A549 (cell line): ENCODE results near the gene DIP2C.
"Not testable (repeated sequence)": the region's sequence is repeated elsewhere in the genome, so short reads cannot be mapped to it uniquely, and the experiment has no call there.

Experiments
- CBX2 ChIP-seq: fragments of 200-600 bp; sonication (generic); IDR thresholded peaks from 2 replicates; pipeline ENCODE4 v1.6.1; 2016; ENCODE audit warnings: low read depth, mild to moderate bottlenecking, borderline replicate concordance
- EP300 ChIP-seq, 2 experiments: fragments of >200 bp; sonication (Bioruptor Twin); formaldehyde crosslinking; IDR thresholded peaks; 2 replicates in 1 of 2; 3 replicates in 1 of 2; pipeline ENCODE4 v1.6.1; 2016 to 2017
- ESRRA ChIP-seq: fragments of 150-350 bp; IDR thresholded peaks from 2 replicates; pipeline ENCODE4 v1.6.1; 2014; ENCODE audit warnings: mild to moderate bottlenecking, low read length, borderline replicate concordance
- JUN ChIP-seq, 2 experiments: fragments of >200 bp; sonication (Bioruptor Twin); formaldehyde crosslinking; IDR thresholded peaks; 2 replicates in 1 of 2; 3 replicates in 1 of 2; pipeline ENCODE4 v1.6.1; 2016 to 2017
- PHF8 ChIP-seq: fragments of 200-600 bp; sonication (generic); IDR thresholded peaks from 2 replicates; pipeline ENCODE4 v1.6.1; 2016; ENCODE audit warnings: low read depth, mild to moderate bottlenecking, antibody characterized with exemption, moderate library complexity, borderline replicate concordance
- POLR2A ChIP-seq: IDR thresholded peaks from 2 replicates; pipeline ENCODE4 v1.6.1; 2012; ENCODE audit warnings: mild to moderate bottlenecking, low read length
- ZC3H11A ChIP-seq: fragments of 450-650 bp; IDR thresholded peaks from 2 replicates; pipeline ENCODE4 v1.6.1; 2014; ENCODE audit warnings: antibody characterized with exemption, mild to moderate bottlenecking
- TF ChIP-seq, protein P1 (sequence below): fragments of >200 bp; sonication (Bioruptor Twin); formaldehyde crosslinking; IDR thresholded peaks from 3 replicates; pipeline ENCODE4 v1.5.1; 2016
- TF ChIP-seq, protein P2 (sequence below): fragments of 150-350 bp; IDR thresholded peaks from 2 replicates; pipeline ENCODE4 v1.6.1; 2014; ENCODE audit warnings: low read depth, mild to moderate bottlenecking, low read length
- TF ChIP-seq, protein P3 (sequence below): fragments of 200-600 bp; sonication (generic); IDR thresholded peaks from 2 replicates; pipeline ENCODE4 v1.6.1; 2016; ENCODE audit warnings: antibody characterized with exemption, mild to moderate bottlenecking, moderate library complexity
- TF ChIP-seq, protein P4 (sequence below): fragments of 250-450 bp; sonication (Bioruptor Pico); IDR thresholded peaks from 2 replicates; pipeline ENCODE4 v1.5.0; 2021; ENCODE audit warnings: mild to moderate bottlenecking, moderate library complexity, borderline replicate concordance
- TF ChIP-seq, protein P5 (sequence below): fragments of >200 bp; sonication (Bioruptor Twin); formaldehyde crosslinking; IDR thresholded peaks from 3 replicates; pipeline ENCODE4 v1.6.1; 2016

DNA sequence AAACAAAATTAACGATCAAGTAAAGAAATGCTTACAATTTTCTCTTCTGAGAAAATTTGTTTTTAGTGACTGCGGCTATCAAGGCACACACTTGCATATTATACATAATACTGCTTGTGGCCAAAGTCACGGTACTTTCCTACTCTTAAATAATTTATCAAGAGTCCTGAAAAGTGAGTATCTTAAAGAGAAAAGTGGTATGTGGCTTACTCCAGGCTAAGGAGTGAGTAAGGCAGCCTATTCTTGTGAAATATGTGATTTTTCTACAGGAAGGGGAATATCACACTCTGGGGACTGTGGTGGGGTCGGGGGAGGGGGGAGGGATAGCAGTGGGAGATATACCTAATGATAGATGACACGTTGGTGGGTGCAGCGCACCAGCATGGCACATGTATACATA lies 240.1 kb downstream of the DIP2C start:
- TF ChIP-seq, protein P1, sequence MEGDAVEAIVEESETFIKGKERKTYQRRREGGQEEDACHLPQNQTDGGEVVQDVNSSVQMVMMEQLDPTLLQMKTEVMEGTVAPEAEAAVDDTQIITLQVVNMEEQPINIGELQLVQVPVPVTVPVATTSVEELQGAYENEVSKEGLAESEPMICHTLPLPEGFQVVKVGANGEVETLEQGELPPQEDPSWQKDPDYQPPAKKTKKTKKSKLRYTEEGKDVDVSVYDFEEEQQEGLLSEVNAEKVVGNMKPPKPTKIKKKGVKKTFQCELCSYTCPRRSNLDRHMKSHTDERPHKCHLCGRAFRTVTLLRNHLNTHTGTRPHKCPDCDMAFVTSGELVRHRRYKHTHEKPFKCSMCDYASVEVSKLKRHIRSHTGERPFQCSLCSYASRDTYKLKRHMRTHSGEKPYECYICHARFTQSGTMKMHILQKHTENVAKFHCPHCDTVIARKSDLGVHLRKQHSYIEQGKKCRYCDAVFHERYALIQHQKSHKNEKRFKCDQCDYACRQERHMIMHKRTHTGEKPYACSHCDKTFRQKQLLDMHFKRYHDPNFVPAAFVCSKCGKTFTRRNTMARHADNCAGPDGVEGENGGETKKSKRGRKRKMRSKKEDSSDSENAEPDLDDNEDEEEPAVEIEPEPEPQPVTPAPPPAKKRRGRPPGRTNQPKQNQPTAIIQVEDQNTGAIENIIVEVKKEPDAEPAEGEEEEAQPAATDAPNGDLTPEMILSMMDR: not testable (repeated sequence)
- TF ChIP-seq, protein P2, sequence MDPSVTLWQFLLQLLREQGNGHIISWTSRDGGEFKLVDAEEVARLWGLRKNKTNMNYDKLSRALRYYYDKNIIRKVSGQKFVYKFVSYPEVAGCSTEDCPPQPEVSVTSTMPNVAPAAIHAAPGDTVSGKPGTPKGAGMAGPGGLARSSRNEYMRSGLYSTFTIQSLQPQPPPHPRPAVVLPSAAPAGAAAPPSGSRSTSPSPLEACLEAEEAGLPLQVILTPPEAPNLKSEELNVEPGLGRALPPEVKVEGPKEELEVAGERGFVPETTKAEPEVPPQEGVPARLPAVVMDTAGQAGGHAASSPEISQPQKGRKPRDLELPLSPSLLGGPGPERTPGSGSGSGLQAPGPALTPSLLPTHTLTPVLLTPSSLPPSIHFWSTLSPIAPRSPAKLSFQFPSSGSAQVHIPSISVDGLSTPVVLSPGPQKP: not testable (repeated sequence)
- TF ChIP-seq JUN (IDR thresholded peaks at IDR 0.05); PHF8; ZC3H11A; ESRRA; CBX2; EP300 (IDR thresholded peaks at IDR 0.05); POLR2A: not testable (repeated sequence)
- TF ChIP-seq, protein P3, sequence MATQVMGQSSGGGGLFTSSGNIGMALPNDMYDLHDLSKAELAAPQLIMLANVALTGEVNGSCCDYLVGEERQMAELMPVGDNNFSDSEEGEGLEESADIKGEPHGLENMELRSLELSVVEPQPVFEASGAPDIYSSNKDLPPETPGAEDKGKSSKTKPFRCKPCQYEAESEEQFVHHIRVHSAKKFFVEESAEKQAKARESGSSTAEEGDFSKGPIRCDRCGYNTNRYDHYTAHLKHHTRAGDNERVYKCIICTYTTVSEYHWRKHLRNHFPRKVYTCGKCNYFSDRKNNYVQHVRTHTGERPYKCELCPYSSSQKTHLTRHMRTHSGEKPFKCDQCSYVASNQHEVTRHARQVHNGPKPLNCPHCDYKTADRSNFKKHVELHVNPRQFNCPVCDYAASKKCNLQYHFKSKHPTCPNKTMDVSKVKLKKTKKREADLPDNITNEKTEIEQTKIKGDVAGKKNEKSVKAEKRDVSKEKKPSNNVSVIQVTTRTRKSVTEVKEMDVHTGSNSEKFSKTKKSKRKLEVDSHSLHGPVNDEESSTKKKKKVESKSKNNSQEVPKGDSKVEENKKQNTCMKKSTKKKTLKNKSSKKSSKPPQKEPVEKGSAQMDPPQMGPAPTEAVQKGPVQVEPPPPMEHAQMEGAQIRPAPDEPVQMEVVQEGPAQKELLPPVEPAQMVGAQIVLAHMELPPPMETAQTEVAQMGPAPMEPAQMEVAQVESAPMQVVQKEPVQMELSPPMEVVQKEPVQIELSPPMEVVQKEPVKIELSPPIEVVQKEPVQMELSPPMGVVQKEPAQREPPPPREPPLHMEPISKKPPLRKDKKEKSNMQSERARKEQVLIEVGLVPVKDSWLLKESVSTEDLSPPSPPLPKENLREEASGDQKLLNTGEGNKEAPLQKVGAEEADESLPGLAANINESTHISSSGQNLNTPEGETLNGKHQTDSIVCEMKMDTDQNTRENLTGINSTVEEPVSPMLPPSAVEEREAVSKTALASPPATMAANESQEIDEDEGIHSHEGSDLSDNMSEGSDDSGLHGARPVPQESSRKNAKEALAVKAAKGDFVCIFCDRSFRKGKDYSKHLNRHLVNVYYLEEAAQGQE: not testable (repeated sequence)
- TF ChIP-seq, protein P4, sequence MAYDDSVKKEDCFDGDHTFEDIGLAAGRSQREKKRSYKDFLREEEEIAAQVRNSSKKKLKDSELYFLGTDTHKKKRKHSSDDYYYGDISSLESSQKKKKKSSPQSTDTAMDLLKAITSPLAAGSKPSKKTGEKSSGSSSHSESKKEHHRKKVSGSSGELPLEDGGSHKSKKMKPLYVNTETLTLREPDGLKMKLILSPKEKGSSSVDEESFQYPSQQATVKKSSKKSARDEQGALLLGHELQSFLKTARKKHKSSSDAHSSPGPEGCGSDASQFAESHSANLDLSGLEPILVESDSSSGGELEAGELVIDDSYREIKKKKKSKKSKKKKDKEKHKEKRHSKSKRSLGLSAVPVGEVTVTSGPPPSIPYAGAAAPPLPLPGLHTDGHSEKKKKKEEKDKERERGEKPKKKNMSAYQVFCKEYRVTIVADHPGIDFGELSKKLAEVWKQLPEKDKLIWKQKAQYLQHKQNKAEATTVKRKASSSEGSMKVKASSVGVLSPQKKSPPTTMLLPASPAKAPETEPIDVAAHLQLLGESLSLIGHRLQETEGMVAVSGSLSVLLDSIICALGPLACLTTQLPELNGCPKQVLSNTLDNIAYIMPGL (CRISPR knock-in tag): not testable (repeated sequence)
- TF ChIP-seq, protein P5, sequence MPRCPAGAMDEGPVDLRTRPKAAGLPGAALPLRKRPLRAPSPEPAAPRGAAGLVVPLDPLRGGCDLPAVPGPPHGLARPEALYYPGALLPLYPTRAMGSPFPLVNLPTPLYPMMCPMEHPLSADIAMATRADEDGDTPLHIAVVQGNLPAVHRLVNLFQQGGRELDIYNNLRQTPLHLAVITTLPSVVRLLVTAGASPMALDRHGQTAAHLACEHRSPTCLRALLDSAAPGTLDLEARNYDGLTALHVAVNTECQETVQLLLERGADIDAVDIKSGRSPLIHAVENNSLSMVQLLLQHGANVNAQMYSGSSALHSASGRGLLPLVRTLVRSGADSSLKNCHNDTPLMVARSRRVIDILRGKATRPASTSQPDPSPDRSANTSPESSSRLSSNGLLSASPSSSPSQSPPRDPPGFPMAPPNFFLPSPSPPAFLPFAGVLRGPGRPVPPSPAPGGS: not testable (repeated sequence)
